NCI-H748 treated with DMSO at 0.1 percent for 48 hours (cell line): ENCODE data around the gene CHGA.

Experiments
- DNase-seq: peaks from one replicate; lab custom pipeline; 2025; lab: John Stamatoyannopoulos, UW

CHGA gene

GRCh38 chr14:92984082-92984788 lies 61.3 kb downstream of the CHGA start:
- no peak for DNase-seq
